Measurements from ENCODE around the gene PSMD2. TPM values are rescaled to one million over a fixed set of nuclear protein-coding genes. Genes with fewer than 3 reads are reported as not detected.

The PSMD2 gene
- total and polyA plus RNA-seq, 2 of the 8 experiments (the other 6 are each of a cell fraction or from before 2014, with no cell fraction given) = 350 to 363 TPM

DNA sequence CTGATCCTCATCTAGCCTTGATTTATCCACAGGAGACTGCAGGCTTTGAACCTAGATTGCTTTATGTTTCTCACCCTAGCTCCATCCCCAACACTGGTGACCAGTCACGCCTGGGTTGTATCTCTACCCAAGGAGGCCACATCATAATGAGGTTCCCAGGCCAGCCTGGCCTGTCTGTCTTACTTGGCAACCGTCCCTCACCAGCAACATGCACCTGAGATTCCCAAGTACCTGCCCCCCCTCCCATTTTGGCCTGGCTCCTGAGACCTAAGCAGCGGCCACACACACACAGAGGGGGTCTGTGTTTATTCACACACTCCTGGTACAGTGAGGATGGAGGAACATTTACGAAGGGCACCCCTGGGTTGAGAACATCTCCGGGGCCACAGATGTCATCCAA is 40.1 kb upstream of the PSMD2 start (continued):
- TF ChIP-seq SIX5 (IDR thresholded peaks at IDR 0.05; ENCODE audit: low read depth, low read length) (no peak), RBBP5 (IDR thresholded peaks at IDR 0.05; ENCODE audit: borderline replicate concordance, low read depth, low read length) (no peak), MAFK (IDR thresholded peaks at IDR 0.05; ENCODE audit: low read depth, low read length) (no peak), BCL11A (IDR thresholded peaks at IDR 0.05; ENCODE audit: low read depth in 2 of 2, low read length in 2 of 2) (no peak), SRF (IDR thresholded peaks at IDR 0.05; ENCODE audit: low read depth, low read length) (no peak), SP2 (IDR thresholded peaks at IDR 0.05; ENCODE audit: low read length) (no peak)

Measured in H1 (cell line).